GM18502 (cell line): ENCODE data around the gene ZNF672.

Experiments used
- ATAC-seq: cut with Tn5 transposase; IDR thresholded peaks from one replicate; pipeline ENCODE4 v1.9.1; 2021; ENCODE audit warnings: mild to moderate bottlenecking; ENCODE audit not compliant: unreplicated experiment, poor library complexity

The ZNF672 gene

GRCh38 chr1:248852481-248853405, 14.7 kb downstream of the ZNF672 start:
- ATAC-seq = no peak

DNA sequence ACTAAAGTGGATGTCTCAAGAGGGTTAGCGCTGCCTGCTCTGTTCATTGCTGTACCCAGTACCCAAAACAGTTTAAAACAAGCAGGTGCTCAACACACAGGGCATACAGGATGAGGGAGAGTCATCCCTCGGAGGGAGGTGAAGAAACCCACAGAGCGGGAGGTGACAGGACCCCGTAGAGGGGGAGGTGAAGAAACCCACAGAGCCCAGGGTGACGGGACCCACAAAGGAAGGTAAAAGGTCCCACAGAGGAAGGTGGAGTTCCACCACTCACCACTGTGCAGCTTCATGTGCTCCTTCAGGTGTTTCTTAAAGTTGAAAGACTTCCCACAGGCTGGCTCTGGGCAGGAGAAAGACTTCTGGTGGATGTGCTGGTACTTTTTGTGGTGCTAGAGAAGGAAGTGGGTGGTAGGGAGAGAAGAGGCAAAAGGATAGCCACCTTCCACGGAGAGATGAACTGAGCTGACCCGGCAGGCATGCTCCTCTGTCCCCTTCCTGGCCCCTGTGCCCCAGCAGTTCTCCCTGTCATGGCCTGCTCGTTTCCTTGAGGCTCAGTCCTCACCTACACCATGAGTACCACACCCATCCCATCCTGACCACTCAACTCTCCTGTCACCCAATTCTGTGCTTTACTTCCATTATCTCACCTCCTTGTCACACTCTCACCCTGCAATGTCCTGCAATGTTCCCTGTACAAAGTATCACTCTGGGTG, 15.8 kb downstream of the ZNF672 start:
- no peak for ATAC-seq

DNA sequence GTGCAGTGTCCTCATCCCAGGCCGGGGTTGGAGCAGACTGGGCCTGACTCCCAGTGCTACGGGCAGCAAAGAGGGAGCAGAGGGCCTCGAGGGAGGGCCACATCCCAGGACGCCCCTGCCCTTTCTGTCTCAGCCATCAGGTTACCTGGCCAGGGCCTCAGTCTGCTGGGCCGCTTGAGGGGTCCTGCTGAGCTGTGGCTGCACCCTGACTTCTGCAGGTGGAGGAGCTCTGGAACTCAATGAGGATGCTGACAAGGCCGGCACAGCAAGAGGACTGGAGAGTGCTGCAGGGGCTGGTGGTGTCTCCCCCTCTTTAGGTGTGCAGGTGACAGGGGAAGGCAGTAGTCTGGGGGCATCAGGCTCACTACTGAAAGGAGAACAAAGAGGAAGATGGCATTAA, 17.6 kb downstream of the ZNF672 start:
- no peak for ATAC-seq

- ATAC-seq = no peak
Observed at GRCh38 chr1:248856176-248856575, 18.2 kb downstream of the ZNF672 start.

GRCh38 chr1:248857201-248857600, 19.2 kb downstream of the ZNF672 start:
- no peak for ATAC-seq

DNA sequence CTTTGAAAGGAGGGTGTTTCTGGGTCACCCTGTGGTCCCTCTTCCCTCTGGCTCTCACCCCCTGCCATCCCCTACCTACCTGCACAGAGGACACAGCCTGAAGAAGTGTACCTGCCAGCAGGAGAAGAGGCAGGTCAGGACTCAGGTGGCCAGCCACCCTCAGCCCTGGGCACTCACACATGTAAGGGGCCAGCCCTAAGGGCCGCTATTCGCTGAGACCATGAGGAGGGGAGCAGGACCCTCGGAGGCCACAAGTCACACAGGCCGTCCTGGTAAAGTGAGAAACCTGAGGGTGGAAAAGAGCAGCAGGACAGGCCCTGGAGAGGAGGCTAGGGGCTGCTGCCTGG, 19.7 kb downstream of the ZNF672 start:
- peak; percentile 0 for ATAC-seq

GRCh38 chr1:248858096-248858890, 20.3 kb downstream of the ZNF672 start:
- ATAC-seq = peak; percentile 42

- peak; percentile 79 for ATAC-seq
Observed at GRCh38 chr1:248858891-248859889, 21.2 kb downstream of the ZNF672 start, which contains the start of gene ZNF692. ZNF692 (minus strand) TSS chr1:248859085; CDS start chr1:248858309, 776 bp downstream.

DNA sequence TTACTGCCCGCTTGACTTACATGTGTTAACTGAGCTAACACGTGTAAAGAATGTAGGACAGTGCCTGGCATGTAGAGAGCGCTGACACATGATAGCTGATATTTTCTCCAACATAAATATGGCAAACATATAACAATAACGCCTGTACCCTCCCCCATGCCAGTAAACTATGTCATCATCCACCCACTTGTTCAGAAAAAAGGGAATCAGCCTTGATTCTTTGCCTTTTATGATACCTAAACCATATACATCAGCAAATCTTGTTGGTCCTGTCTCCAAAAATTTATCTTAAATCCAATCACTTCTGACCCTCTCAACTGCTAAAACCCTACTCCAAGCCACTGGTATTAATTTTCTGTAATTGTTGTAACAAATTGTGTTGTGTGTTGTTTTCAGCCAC, 22.0 kb downstream of the ZNF672 start:
- ATAC-seq = no peak

- ATAC-seq = no peak
Observed at GRCh38 chr1:248861616-248862015, 23.6 kb downstream of the ZNF672 start.

- peak; percentile 9 for ATAC-seq
Observed at GRCh38 chr1:248862695-248862997, 24.6 kb downstream of the ZNF672 start.

- ATAC-seq = peak; percentile 71
Observed at GRCh38 chr1:248862998-248863881, 25.2 kb downstream of the ZNF672 start.

GRCh38 chr1:248871837-248872401, 33.9 kb downstream of the ZNF672 start:
- no peak for ATAC-seq

- ATAC-seq = peak; percentile 49
Observed at GRCh38 chr1:248872752-248873408, 34.9 kb downstream of the ZNF672 start.

DNA sequence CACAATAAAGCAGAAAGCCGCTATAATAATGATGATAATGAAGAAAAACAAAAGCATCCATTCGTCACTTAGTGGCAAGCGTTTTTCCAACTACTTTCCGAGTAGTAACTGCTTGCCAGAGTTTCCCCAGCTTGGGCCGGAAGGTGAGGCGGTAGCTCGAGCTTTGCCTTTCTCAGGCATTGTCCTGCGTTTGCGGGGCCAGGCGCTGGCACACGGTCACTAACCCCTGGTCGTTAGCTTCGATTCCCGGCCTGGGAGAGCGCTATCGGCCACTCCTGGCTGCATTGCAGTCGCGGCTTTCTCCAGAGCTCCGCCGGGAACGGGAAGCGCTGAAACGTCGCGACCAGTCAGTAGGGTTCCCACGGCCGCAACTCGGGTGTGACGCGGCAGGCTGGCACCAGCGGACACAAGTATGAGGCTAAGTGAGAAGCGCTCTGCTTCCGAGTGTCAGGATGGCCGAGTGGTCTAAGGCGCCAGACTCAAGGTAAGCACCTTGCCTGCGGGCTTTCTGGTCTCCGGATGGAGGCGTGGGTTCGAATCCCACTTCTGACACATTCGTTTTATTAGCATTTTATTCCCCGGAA, 35.5 kb downstream of the ZNF672 start:
- ATAC-seq = peak; percentile 78

GRCh38 chr1:248873993-248874533, 36.0 kb downstream of the ZNF672 start:
- peak; percentile 74 for ATAC-seq

DNA sequence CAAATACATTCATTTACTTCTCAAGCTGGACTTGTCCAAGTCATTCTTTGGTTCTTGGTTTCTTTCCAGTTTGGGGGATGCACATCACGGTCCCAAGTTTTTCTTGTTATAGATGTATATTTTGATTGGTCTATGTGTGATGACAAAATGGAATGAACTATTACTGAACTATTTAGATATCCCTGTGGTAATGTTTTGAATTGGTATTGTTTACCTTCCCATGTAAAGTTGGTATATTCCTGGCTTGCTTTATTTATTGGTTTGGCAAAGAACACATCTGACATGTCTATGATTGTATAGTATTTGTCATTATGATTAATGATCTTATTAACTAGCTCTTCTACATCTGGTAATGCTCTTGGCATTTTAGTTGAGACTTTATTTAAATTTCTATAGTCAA, 43.2 kb downstream of the ZNF672 start:
- no peak for ATAC-seq
